Activated naive CD4-positive, alpha-beta T cell (primary cell): Measurements from ENCODE around the gene FASTK.

ENCODE experiments used
- DNase-seq, 4 experiments: peaks; one replicate each; lab custom pipeline; 2025; lab: John Stamatoyannopoulos, UW

Gene FASTK

DNA sequence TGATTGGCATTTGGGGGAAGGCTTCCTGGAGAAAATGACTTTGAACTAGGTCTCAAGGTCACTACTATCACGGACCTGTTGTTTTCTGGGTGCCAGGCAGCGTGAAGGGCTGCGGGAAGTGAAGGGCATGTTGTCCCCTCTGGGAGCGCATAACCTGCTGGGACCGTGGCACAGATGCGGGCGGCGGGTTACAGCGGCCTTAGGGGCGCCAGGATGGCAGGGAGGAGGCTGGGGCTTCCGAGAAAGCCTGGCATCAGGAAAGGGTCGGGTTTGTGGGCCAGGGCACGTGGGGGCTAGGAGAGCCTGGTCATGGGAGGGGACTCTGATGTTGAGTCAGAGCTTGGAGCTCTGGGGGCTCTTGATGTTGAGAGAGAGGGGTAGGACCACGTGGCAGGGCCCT is 15.1 kb downstream of the FASTK start:
- DNase-seq = no peak

- DNase-seq = no peak
Measured at GRCh38 chr7:151064993-151065392, 15.6 kb downstream of the FASTK start.

DNA sequence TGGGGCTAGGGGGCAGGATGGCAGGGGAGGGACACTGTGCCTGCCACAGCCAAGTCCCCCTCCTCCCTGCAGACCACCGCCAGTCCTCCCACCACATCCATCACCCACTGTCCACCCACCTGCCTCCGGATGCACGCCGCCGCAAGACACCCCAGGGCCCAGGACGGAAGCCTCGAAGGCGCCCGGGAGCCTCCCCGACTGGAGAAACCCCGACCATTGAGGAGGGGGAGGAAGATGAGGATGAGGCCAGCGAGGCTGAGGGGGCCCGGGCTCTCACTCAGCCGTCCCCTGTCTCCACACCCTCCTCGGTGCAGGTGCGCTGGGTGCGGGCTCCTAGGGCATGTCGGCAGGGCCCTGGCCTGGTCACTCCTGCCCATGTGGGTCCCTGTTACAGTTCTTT is 16.2 kb downstream of the FASTK start:
- no peak for DNase-seq

DNA sequence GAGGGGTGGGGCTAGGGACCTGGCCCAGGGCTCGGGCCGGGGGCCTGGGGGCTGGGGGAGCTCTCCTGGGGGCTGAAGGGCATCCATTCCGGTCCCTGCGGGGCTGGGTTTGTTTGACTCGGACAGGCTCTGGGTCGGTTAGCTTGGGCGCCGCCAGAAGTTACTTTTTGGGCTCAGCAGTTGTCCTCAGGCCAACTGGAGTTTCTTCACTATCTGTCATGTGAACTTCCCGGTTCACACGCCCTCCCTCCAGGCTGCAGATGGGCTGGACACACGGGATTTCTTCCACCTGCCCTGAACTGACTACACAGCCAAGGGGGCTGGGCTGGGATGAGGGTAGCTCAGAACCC is 17.4 kb downstream of the FASTK start:
- no peak for DNase-seq

DNA sequence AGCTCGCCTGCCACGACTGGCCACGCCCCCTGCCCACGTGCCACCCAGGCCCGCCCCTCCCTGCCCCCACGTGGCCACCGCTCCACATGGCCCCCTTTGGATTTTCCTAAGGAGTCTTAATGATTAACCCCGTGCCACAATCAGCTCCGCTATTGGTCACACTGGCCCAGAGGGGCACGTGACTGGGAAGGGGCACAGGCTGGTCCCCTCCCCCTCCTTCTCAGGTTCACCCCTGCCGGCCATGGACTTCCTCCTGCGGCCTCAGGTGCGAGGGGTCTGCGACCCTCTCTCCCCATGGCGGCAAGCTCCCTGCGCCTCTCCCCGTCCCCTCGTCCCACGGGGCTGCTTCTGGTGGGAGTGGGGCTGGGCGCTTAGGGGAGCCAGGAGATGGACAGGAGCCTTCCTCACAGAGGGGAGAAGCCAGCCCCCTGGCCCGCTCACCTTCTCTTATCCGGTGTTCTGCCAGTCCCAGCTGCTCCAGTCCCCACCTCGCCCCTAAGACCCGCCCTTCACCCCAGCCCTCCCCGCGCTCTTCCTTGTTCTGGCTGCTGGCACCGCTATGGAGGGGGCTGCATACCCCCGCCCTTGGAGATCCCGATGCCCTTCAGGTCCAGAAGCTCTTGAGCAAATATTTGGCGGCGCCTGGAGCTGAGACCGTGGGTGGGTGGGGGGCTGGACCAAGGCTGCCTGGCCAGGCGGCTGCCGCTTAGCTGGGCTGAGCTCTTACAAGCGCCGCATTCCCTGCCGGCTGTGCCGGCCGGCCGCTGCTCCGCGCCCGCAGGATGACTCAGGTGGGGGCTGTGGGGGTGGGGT is 18.0 kb downstream of the FASTK start:
- DNase-seq = no peak

DNA sequence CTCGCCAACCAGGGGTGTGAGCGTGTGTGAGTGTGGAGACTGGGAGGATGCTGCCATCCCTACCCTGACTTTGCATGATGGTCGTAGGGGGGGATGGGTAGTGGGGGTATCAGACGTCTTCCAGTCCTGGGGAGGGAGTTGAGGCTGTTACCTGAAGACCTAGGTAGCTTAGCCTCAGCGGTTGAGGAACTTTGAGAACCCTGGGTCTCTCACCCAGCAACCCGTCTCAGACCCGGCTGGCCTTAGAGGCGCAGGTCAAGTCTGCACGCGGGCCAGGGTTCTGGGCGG is 18.6 kb downstream of the FASTK start:
- DNase-seq = no peak

DNA sequence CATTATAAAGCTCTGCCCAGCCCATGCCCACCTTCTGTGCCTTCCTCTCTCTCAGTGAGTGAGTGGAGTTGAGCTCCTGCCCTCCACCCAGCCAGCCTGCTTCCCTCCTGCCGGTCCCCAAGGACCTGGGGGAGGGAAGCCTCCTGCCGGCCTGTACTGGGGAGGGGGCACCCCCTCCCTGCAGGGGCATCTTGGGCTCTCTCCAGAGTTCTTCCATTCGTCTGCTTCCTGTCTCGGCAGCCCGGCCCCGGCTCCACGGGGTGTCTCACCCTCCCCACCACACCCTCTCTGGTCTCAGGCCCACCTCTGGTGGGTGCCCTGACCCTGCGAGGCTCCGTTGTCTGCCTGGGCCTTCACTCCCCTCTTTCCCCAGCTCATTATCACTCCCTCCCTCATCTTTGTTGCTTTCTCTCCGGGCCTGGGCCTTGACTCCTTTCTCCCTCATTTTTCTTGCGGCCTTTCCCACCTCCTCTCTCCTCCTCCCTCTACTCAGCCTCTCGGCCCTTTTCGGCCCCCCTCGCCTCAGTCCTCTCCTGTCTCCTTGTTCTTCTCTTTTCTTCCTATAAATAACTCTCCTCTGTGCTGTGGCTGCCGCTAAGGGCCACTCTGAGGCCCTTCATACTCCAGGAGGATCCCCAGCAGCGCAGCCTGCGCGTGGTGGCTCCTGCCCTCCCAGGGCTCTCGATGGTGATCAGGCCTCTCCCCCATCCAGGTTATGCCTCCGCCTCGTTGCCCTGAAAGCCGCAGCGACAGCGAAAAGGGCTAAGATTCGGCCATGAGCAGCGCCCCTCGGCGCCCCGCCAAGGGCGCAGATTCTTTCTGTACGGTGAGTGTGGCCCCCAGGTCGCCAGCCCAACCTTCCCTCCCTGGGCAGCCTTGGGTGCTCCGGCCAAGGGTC is 19.1 kb downstream of the FASTK start:
- DNase-seq = no peak

- no peak for DNase-seq
Measured at GRCh38 chr7:151060416-151061212, 20.0 kb downstream of the FASTK start.

- no peak for DNase-seq
Measured at GRCh38 chr7:151060113-151060415, 20.5 kb downstream of the FASTK start.

GRCh38 chr7:151059367-151060112 is 21.1 kb downstream of the FASTK start, which contains the start of gene SLC4A2:
Gene SLC4A2 (plus strand): TSS chr7:151059589. CDS start chr7:151061988, 2,399 bp downstream.
- peak; percentile 20 to 74 (median 28) for DNase-seq

- no peak for DNase-seq
Measured at GRCh38 chr7:151058781-151059366, 21.7 kb downstream of the FASTK start.

DNA sequence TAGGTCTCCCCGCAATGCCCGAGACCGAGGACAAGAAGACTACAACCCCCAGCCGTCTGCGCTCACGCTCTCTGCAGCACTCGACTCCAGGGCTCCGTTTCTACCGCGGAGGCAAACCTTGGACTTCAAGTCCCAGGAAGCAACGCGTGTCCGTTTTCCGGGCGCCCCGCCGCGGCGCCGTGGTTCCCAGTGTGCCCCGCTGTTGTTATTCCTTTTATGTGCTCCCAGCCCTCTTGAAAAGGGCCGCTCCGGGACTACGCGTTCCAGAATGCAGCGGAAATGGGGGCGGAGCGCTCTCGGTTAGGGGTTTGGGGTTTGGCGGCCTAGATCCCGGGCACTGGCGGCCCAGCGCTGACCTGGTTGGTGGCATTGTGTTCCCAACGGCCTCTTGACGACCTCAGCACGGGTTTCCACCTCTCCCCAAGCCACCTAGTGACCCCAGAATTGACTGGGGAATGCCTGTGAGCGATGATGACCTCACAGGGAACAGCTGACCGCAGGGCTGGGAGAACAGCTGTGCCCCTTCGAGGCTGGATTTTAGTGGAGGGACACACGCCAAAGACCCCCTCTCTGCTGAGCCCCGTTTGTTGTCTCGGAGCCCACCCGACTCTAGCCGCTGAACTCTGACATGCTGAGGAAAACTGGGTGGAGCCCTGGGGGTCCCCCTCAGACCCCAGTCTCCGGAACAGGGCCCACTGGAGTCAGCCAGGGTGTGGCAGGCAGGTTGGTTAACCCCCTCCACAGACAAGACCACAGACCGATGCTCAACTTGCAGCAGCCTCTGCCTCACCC is 22.4 kb downstream of the FASTK start:
- peak; percentile 87 to 95 (median 91) for DNase-seq

GRCh38 chr7:151057506-151057988 is 23.1 kb downstream of the FASTK start, which contains the start of gene CDK5:
Gene CDK5 (minus strand): TSS chr7:151057897. CDS start chr7:151057848, 49 bp downstream.
- no peak for DNase-seq

DNA sequence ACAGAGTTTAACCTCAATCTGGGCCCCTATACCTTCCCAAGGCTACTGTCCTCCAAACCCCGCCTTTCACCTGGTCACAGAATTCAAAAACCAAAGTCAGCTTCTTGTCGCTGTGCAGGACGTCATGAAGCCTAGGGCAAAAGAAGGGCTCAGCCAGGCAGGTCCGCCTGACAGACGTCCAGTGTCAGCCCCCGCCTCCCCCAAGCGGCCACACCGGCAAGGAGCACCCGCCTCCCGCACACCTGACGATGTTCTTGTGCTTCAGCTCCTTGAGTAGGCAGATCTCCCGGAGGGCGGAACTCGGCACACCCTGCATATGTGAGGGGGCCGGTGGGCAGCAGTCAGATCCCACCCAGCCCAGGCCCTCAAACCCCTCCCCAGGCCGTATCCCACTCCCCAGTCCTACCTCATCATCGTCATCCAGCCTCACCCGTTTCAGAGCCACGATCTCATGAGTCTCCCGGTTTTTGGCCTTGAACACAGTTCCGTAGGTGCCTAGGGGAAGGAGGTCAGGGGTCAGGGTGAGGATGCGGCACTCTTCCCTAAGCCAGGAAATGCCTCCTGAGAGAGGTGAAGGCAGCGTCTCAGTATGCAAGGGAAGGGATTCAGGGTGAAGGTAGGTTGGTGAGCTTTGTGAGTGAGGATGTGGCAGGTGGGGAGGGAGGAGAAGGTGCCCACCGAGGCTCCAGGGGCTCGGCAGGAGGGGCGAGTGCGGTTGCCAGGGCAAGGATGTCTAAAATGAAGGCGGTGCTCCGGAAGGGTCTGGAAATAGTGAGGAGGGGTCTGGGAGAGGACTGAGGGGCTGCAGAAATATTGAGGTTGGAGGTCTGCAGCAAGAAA is 23.7 kb downstream of the FASTK start:
- DNase-seq = no peak

GRCh38 chr7:151056283-151056665 is 24.3 kb downstream of the FASTK start:
- DNase-seq = no peak

DNA sequence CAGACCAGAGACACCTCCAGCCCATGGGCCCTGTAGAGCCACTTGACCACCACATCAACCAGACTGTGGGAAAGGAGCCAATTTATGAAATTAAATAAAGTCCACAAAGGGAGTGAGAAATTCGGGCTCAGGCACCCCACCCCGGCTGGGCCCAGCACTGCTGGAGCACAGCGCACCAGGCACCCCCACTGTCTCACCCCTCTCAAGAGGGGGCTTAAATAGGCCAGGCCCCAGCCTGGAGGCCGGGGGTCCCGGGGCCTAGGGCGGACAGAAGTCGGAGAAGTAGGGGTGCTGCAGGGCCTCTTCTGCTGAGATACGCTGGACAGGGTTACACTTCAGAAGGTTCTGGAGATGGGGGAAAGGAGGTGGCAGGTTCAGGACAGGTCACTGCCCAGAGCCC is 26.9 kb downstream of the FASTK start:
- no peak for DNase-seq

DNA sequence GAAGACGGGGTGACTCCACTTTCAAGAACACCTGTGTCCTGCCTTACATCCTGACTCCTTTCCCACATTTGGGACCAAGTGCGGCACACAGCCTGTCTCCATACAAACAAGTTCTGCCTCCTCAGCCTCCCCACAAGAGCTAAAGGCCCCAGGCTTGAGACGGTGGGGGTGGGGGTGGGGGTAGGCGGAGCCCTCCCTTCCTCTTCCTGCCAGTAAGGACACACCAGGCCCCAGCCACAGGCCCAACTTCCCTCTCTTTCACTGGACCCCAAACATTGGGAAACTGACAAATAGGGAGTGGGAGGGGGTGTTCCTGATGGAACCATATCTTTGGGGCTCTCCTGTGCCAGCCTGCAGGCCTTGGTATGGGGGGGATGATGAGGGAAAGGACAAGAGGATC is 27.5 kb downstream of the FASTK start:
- DNase-seq = no peak

DNA sequence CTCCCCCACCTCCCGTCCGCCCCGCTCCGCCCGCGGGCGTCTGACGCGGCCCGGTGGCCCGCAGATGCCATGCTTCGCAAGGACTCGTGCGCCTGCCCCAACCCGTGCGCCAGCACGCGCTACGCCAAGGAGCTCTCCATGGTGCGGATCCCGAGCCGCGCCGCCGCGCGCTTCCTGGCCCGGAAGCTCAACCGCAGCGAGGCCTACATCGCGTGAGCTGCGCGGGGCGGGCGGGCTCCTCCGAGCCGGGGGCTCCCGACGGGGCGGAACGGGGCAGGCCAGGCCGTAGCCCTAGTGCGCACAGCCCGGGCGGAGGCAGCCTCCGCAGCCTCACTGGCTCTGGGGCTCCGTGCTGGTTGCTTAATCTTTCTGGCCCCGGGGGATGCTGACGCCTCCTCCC is 29.5 kb downstream of the FASTK start:
- peak; percentile 17 to 55 (median 28) for DNase-seq

DNA sequence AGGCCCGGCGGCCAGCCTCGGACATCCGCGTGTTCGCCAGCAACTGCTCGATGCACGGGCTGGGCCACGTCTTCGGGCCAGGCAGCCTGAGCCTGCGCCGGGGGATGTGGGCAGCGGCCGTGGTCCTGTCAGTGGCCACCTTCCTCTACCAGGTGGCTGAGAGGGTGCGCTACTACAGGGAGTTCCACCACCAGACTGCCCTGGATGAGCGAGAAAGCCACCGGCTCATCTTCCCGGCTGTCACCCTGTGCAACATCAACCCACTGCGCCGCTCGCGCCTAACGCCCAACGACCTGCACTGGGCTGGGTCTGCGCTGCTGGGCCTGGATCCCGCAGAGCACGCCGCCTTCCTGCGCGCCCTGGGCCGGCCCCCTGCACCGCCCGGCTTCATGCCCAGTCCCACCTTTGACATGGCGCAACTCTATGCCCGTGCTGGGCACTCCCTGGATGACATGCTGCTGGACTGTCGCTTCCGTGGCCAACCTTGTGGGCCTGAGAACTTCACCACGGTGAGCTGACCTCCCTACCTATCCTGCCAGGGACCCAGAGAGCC is 31.6 kb downstream of the FASTK start:
- no peak for DNase-seq
